Heart right ventricle (tissue), 16 donors: Measurements from ENCODE around the gene NFIL3. TPM values are rescaled to one million over a fixed set of nuclear protein-coding genes. Genes with fewer than 3 reads are reported as not detected.

Source experiments
- ATAC-seq, 8 donors: fragments of 200-7000 bp; cut with Tn5 transposase; one replicate each; pipeline ENCODE4 v1.9.1; 2020; ENCODE audit warnings: mild to moderate bottlenecking in 8 of 8, moderate library complexity in 8 of 8, moderate number of reproducible peaks in 1 of 8
- DNase-seq, 2 donors: peaks; one replicate each; pipeline ENCODE4 v3.0.0-alpha.2; 2020
- H3K27ac ChIP-seq, 10 donors: fragments of 200-600 bp; sonication (generic) in 2 of 10; one replicate each; pipeline versions ENCODE4 v1.5.0 to v1.8.0; 2020 to 2022; ENCODE audit warnings: mild to moderate bottlenecking in 3 of 10
- H3K27me3 ChIP-seq, 7 donors: fragments of 200-600 bp; one replicate each; pipeline ENCODE4 v1.8.0; 2021 to 2022; ENCODE audit warnings: mild to moderate bottlenecking in 2 of 7
- H3K36me3 ChIP-seq, 9 donors: fragments of 200-600 bp; sonication (generic) in 1 of 9; one replicate each; pipeline versions ENCODE4 v1.5.0 to v1.8.0; 2020 to 2022; ENCODE audit warnings: mild to moderate bottlenecking in 2 of 9
- H3K4me1 ChIP-seq, 9 donors: fragments of 200-600 bp; sonication (generic) in 1 of 9; one replicate each; pipeline versions ENCODE4 v1.5.0 to v1.8.0; 2020 to 2022; ENCODE audit warnings: mild to moderate bottlenecking in 4 of 9
- H3K4me3 ChIP-seq, 10 donors: fragments of 200-600 bp; sonication (generic) in 2 of 10; one replicate each; pipeline versions ENCODE4 v1.5.0 to v1.8.0; 2020 to 2022; ENCODE audit warnings: mild to moderate bottlenecking in 7 of 10, moderate library complexity in 2 of 10
- H3K9me3 ChIP-seq, 11 donors: fragments of 200-600 bp in 10 of 11; sonication (generic) in 2 of 11; one replicate each; pipeline versions ENCODE4 v1.5.0 to v1.8.0; 2013 to 2022; ENCODE audit warnings: mild to moderate bottlenecking in 2 of 11, control low read depth in 1 of 11, moderate library complexity in 1 of 11
- CTCF ChIP-seq, 9 donors: fragments of 200-600 bp; sonication (generic) in 2 of 9; IDR thresholded peaks; one replicate each; pipeline versions ENCODE4 v1.5.0 to v1.8.0; 2021 to 2022; ENCODE audit warnings: antibody characterized with exemption in 9 of 9, mild to moderate bottlenecking in 5 of 9, moderate library complexity in 1 of 9
- WGBS, 2 donors: extraction: QIAGEN DNeasy Blood & Tissue Kit; methylation state at CpG; one replicate each; pipeline ENCODE4 v1.1.7; 2013; ENCODE audit warnings: inconsistent platforms in 1 of 2; 5-methylcytosine and 5-hydroxymethylcytosine counted together
- intact Hi-C, 10 donors: fragments of 100-400 bp; cut with DNase I; formaldehyde crosslinking; loops; one replicate each; pipeline versions ENCODE4 v1.11.1 to v1.14.2; 2022
- polyA plus RNA-seq, 2 donors: library from polyadenylated mRNA; stranded (reverse); fragments of 200-250 nt; gene quantifications; one replicate each; pipeline ENCODE4 v1.2.3, GENCODE V29; 2013
- total RNA-seq, 10 donors: library from RNA; stranded (reverse); fragmentation: NEBNext Ultra II Directional in 3 of 10; extraction: Animal tissue kit (Norgen Biotek cat#: 25700) in 3 of 10; gene quantifications; one replicate each; pipeline versions ENCODE4 v1.2.1 to v1.2.4, GENCODE V29; 2021 to 2023
- donor health status: Arrhythmogenic right ventricular cardiomyopathy.
- donor health status: ischemic (EF 13 %, LVEDD 7.1; RV severe dilation, severe dysfunction).
- donor health status: healthy with polysubstance abuse.
- donor health status: DM: no; HTN: yes; CAD: no.
- donor health status: DM: no; HTN: no; CAD: no.
- donor health status: ischemic (EF 25% LVEDD 6.9; RV normal size, moderate dysfunction).
- donor health status: ischemic (EF 25% LVEDD 5.7; RV mildly dilated, moderate dysfunction).
- donor health status: healthy.
- donor health status: DM: yes; HTN: yes; CAD: no.
- donor health status: Ischemic cardiomyopathy.
- donor health status: ischemic (EF 35%, LVEDD 5.7; RV mildly dilated, moderate dysfunction).
- donor health status: nonischemic (EF 11% LVEDD 7.7; RV severe dilation, severe dysfunction).
- donor health status: DM: yes; HTN: yes; CAD: no.
- donor health status: PGD.
- donor health status: ischemic (EF 29% LVEDD 5.4; RV normal size, mild dysfunction).
- donor health status: nonischemic (EF 23%, LVEDD 6.1; RV moderate dilation, normal function).

NFIL3 gene
- total and polyA plus RNA-seq, 12 donors = 10.8 to 88.0 (median 26.9) TPM

DNA sequence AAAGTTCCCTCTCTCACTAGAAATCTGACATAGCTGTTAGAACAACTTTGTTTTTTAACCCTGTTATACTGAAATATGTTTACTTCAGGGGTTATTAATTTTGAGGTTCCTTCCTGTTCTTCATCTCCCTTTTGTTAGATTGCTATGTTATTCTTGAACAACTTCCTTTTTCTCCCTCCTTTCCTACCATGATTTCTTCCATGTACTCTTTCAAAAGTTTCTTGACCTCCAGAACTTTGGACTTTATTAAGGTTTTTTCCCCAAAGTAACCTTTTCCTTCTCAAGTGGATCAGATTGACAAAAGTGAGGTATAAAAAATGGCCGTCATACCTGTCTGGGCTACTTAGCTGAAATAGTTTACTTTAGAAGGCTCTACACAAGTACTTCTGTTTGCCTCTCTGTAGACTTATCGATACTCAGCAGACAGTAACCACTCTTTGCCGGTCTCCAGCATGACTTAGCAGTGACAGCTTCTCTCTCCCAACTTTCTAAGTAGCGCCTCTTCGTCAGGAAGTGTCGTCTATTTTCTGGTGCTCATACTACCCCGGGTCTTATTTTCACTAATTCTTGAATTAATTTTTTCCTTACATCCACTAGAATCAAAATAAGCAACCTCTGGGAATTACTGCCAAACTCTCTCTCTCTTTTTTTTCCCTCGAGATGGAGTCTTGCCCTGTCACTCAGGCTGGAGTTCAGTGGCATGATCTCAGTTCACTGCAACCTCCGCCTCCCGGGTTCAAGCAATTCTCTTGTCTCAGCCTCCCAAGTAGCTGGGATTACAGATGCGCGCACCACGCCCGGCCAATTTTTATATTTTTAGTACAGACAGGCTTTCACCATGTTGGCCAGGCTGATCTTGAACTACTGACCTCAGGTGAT, 19.7 kb downstream of the NFIL3 start:
- no peak for TF ChIP-seq CTCF (IDR thresholded peaks at IDR 0.05)
- 91 to 92% methylated on average over 14 of the region's 14 CpGs for WGBS, 2 donors
- ATAC-seq (no peak), DNase-seq (no peak)
- H3K4me1 ChIP-seq = peaks cover 0 to 22% (median 0%) of the 10 kb centered on the region in 9 donors
- no peaks in the 10 kb centered on the region for H3K27me3 ChIP-seq
- H3K36me3 ChIP-seq = peaks cover 0 to 20% (median 0%) of the 10 kb centered on the region in 9 donors
- H3K9me3 ChIP-seq = no peaks in the 10 kb centered on the region
- intact Hi-C loops = loop anchor here in 1 of 10 donors (10.0 kb wide), 1 partner anchor 49 kb away; no protein-coding TSS in a partner anchor
- H3K27ac ChIP-seq = peak overlapping the region in 1 of 10 donors; percentile 18
- H3K4me3 ChIP-seq = no peak overlapping the region

GRCh38 chr9:91398926-91399325, 24.7 kb downstream of the NFIL3 start:
- no peak for TF ChIP-seq CTCF (IDR thresholded peaks at IDR 0.05)
- no peaks in the 10 kb centered on the region for H3K9me3 ChIP-seq
- no peak for ATAC-seq
- no peak overlapping the region for H3K27ac ChIP-seq
- WGBS, 2 donors = 78 to 95% methylated on average over 3 of the region's 3 CpGs
- intact Hi-C loops = no loop called here
- no peak overlapping the region for H3K4me3 ChIP-seq
- DNase-seq = no peak
- H3K4me1 ChIP-seq = peaks cover 0 to 32% (median 0%) of the 10 kb centered on the region in 9 donors
- H3K27me3 ChIP-seq = no peaks in the 10 kb centered on the region
- H3K36me3 ChIP-seq = no peaks in the 10 kb centered on the region

DNA sequence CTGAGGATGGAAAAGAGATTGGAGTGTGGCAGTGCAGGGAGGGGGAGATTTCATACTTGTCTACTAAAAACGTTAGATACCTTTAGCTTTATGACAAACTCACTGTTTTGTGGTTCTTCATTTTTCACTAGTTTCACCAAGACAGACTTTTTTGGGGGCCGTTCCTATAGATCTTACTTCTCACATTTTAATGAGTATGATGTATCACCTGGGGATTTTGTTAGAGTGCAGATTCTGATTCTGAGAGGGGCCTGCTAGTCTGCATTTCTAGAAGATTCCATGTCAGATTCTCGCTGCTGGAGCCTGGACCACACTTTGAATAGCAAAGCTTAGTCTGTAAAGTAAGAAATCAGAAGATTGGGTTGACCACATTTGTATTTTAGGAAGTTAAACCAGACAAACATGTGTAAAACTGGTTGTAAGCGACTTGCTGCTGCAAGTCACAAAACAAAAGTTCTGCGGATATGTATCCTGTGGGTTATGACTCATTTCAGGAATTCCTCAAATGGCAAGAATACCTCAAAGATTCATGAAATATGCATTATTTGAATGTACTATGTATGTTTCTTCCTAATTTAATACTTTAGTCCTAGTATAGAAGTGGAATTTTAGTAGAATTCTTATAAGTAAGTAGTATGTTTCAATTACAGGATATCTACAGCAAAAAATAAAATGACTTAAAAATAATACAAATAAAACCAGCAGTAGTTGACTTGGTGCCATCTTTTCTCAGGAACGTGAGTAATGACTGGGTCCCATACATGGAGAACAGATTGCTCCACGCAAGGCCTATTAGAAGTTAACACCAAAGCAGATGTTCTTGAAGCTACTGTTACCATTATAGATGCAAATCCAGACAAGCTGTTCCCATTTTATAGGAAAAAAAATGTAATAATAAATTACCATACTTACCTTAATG, 27.8 kb downstream of the NFIL3 start:
- Histone ChIP-seq H3K4me3 (no peak overlapping the region), H3K27ac (peak overlapping the region in 1 of 10 donors; percentile 33), H3K9me3 (no peaks in the 10 kb centered on the region), H3K4me1 (peaks cover 0 to 24% (median 0%) of the 10 kb centered on the region in 9 donors), H3K27me3 (no peaks in the 10 kb centered on the region), H3K36me3 (no peaks in the 10 kb centered on the region)
- ATAC-seq (no peak), DNase-seq (no peak)
- no peak for TF ChIP-seq CTCF (IDR thresholded peaks at IDR 0.05)
- intact Hi-C loops = no loop called here
- 75 to 80% methylated on average over 7 of the region's 7 CpGs for WGBS, 2 donors

DNA sequence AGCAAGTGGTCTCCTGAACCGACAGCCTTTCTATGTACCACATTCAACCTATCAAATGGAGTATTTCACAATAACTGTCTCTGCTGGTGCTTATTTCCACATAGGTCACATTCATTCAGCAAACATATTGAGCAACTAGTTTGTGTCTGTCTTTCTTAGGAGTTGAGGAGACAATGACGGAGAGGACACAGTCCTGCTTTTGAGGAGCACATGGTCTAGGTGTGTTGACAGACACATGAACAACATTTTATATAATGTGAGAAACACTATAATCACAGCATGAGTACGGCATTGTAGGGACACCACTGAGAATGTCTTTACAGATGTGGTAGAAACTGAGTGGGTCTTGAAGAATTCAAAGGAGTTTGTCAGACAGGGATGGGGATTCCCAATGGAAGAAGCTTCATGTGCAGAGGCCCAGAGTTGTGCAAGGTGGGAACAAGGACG, 28.5 kb downstream of the NFIL3 start:
- no peak overlapping the region for H3K4me3 ChIP-seq
- no peak for TF ChIP-seq CTCF (IDR thresholded peaks at IDR 0.05)
- H3K4me1 ChIP-seq = peaks cover 0 to 24% (median 0%) of the 10 kb centered on the region in 9 donors
- intact Hi-C loops = no loop called here
- H3K9me3 ChIP-seq = no peaks in the 10 kb centered on the region
- no peaks in the 10 kb centered on the region for H3K36me3 ChIP-seq
- peak in 1 of 8 donors; percentile 29 for ATAC-seq
- H3K27ac ChIP-seq = peak overlapping the region in 1 of 10 donors; percentile 33
- WGBS, 2 donors = 84% methylated on average over 4 of the region's 4 CpGs
- no peak for DNase-seq
- no peaks in the 10 kb centered on the region for H3K27me3 ChIP-seq
